Measurements from ENCODE around the gene OSBPL2. TPM values are rescaled to one million over a fixed set of nuclear protein-coding genes. Genes with fewer than 3 reads are reported as not detected.

The OSBPL2 gene
- total and polyA plus RNA-seq, 2 donors (not counting 3 experiments of a cell fraction or from before 2014, with no cell fraction given), result 13.1 to 33.0 TPM

GRCh38 chr20:62320581-62321354, 82.4 kb downstream of the OSBPL2 start:
- ChIA-PET CTCF (interaction anchor here (2.8 kb wide), 1 partner anchor 48 kb away, joined by 8 read pairs; no protein-coding TSS in a partner anchor), POLR2A (no interaction called here)
- Histone ChIP-seq H3K9ac (replicated peaks; ENCODE audit: extremely low read depth, insufficient read depth, low read length) (no peak overlapping the region), H3K27ac (ENCODE audit: insufficient read depth, low read depth, low read length) (no peak overlapping the region), H3K27me3 (ENCODE audit: control insufficient read depth in 2 of 2, insufficient read depth in 2 of 2, low read length in 2 of 2) (no peaks in the 10 kb centered on the region), H3K9me1 (replicated peaks; ENCODE audit: control insufficient read depth, extremely low read depth, insufficient read depth, low read length) (no peaks in the 10 kb centered on the region), H3K36me3 (ENCODE audit: control insufficient read depth in 2 of 2, extremely low read depth in 1 of 2, insufficient read depth in 2 of 2, low read length in 2 of 2) (peaks cover 17 to 41% of the 10 kb centered on the region in 2 experiments), H3K4me3 (replicated peaks in 1 of 3; ENCODE audit: insufficient read depth in 1 of 3, low read depth in 1 of 3, low read length in 3 of 3) (no peak overlapping the region), H4K20me1 (replicated peaks; ENCODE audit: control insufficient read depth, extremely low read depth, insufficient read depth, low read length) (no peaks in the 10 kb centered on the region), H3K4me1 (ENCODE audit: control insufficient read depth, extremely low read depth, insufficient read depth, low read length) (no peaks in the 10 kb centered on the region), H3K79me2 (ENCODE audit: control insufficient read depth, insufficient read depth, low read length) (peaks cover 4% of the 10 kb centered on the region), H2AFZ (ENCODE audit: low read depth, low read length) (no peak overlapping the region), H3K9me3 (replicated peaks; ENCODE audit: control insufficient read depth, insufficient read depth, low read length) (no peaks in the 10 kb centered on the region), H3K4me2 (ENCODE audit: insufficient read depth, low read length) (no peak overlapping the region)
- dilution Hi-C loops (cut with MboI; ENCODE audit: extremely low pct_ligation_motif_present, low sequenced_read_pairs) (no loop called here), intact Hi-C loops (cut with micrococcal nuclease) (loop anchor here (5.0 kb wide), 1 partner anchor 37 kb away; no protein-coding TSS in a partner anchor)
- DNase-seq (ENCODE audit: low read depth, low spot score), result no peak
- no TSS peak for BruUV-seq (replicated peaks)
- no peak for FAIRE-seq
- TF ChIP-seq GATA2 (IDR thresholded peaks at IDR 0.05; ENCODE audit: insufficient read depth, insufficient read length, low read depth, low read length) (no peak), JUN (IDR thresholded peaks at IDR 0.05; ENCODE audit: borderline replicate concordance, insufficient read depth, insufficient read length, low read depth) (no peak), MAX (IDR thresholded peaks at IDR 0.05; ENCODE audit: insufficient read depth, insufficient read length) (no peak), EZH2 (IDR thresholded peaks at IDR 0.05; ENCODE audit: borderline replicate concordance, low read depth, low read length, severe bottlenecking) (no peak), POLR2A (IDR thresholded peaks at IDR 0.05; ENCODE audit: low read depth, low read length) (no peak), POLR2AphosphoS5 (IDR thresholded peaks at IDR 0.05; ENCODE audit: insufficient read depth, low read depth, low read length) (no peak), CTCF (IDR thresholded peaks at IDR 0.05; ENCODE audit: extremely low read depth in 1 of 2, insufficient read depth in 1 of 2, low read depth in 1 of 2, low read length in 2 of 2) (no peak), MYC (IDR thresholded peaks at IDR 0.05; ENCODE audit: low read depth, low read length) (no peak), FOS (IDR thresholded peaks at IDR 0.05; ENCODE audit: borderline replicate concordance, insufficient read depth, low read length) (no peak)

All from endothelial cell of umbilical vein (primary cell).